Measurements from ENCODE around the gene DNMT1. TPM values are rescaled to one million over a fixed set of nuclear protein-coding genes. Genes with fewer than 3 reads are reported as not detected.

The DNMT1 gene
- polyA plus RNA-seq, 1 donor from 2014 or later, result 58.4 TPM

GRCh38 chr19:10184636-10185035 lies 10.1 kb downstream of the DNMT1 start:
- no peak overlapping the region for H3K9ac ChIP-seq (ENCODE audit: low read length)
- H3K36me3 ChIP-seq (ENCODE audit: insufficient read depth, low read length), result no peaks in the 10 kb centered on the region
- no peaks in the 10 kb centered on the region for H3F3A ChIP-seq (ENCODE audit: insufficient read depth, low read length, poor library complexity, severe bottlenecking)
- no peaks in the 10 kb centered on the region for H3K9me2 ChIP-seq (ENCODE audit: insufficient read depth, low read length)
- peaks cover 33% of the 10 kb centered on the region for H3K79me2 ChIP-seq (replicated peaks; ENCODE audit: insufficient read depth, low read length)
- no peak overlapping the region for H2AFZ ChIP-seq (ENCODE audit: low read depth, low read length)
- H3K27me3 ChIP-seq (ENCODE audit: insufficient read depth, low read depth, low read length), result no peaks in the 10 kb centered on the region
- H3K9me3 ChIP-seq (ENCODE audit: low read length), result no peaks in the 10 kb centered on the region
- no peak overlapping the region for H3K27ac ChIP-seq (ENCODE audit: low read length)
- H3K4me3 ChIP-seq (ENCODE audit: low read length), result no peak overlapping the region
- TF ChIP-seq REST (IDR thresholded peaks at IDR 0.05; ENCODE audit: borderline replicate concordance), result no peak
- no peak for TF ChIP-seq SMC3 (conservative IDR thresholded peaks at IDR 0.05; ENCODE audit: poor library complexity)
- TF ChIP-seq TAF1 (IDR thresholded peaks at IDR 0.05; ENCODE audit: low read depth), result no peak
- no peak for TF ChIP-seq MXI1 (conservative IDR thresholded peaks at IDR 0.05; ENCODE audit: poor library complexity, severe bottlenecking)
- TF ChIP-seq POLR2AphosphoS5 (IDR thresholded peaks at IDR 0.05), result no peak
- no peak for TF ChIP-seq EZH2 (IDR thresholded peaks at IDR 0.05; ENCODE audit: borderline replicate concordance, insufficient read depth, low read length, poor library complexity, severe bottlenecking)
- TF ChIP-seq EP300 (conservative IDR thresholded peaks at IDR 0.05; ENCODE audit: poor library complexity, severe bottlenecking), result no peak
- no peak for TF ChIP-seq RAD21 (conservative IDR thresholded peaks at IDR 0.05)
- TF ChIP-seq, protein P1, sequence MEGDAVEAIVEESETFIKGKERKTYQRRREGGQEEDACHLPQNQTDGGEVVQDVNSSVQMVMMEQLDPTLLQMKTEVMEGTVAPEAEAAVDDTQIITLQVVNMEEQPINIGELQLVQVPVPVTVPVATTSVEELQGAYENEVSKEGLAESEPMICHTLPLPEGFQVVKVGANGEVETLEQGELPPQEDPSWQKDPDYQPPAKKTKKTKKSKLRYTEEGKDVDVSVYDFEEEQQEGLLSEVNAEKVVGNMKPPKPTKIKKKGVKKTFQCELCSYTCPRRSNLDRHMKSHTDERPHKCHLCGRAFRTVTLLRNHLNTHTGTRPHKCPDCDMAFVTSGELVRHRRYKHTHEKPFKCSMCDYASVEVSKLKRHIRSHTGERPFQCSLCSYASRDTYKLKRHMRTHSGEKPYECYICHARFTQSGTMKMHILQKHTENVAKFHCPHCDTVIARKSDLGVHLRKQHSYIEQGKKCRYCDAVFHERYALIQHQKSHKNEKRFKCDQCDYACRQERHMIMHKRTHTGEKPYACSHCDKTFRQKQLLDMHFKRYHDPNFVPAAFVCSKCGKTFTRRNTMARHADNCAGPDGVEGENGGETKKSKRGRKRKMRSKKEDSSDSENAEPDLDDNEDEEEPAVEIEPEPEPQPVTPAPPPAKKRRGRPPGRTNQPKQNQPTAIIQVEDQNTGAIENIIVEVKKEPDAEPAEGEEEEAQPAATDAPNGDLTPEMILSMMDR (IDR thresholded peaks at IDR 0.05; ENCODE audit: poor library complexity, severe bottlenecking), result no peak
- no peak overlapping the region for H3K4me2 ChIP-seq (ENCODE audit: low read length)
- no peaks in the 10 kb centered on the region for H4K20me1 ChIP-seq (ENCODE audit: insufficient read depth)

DNA sequence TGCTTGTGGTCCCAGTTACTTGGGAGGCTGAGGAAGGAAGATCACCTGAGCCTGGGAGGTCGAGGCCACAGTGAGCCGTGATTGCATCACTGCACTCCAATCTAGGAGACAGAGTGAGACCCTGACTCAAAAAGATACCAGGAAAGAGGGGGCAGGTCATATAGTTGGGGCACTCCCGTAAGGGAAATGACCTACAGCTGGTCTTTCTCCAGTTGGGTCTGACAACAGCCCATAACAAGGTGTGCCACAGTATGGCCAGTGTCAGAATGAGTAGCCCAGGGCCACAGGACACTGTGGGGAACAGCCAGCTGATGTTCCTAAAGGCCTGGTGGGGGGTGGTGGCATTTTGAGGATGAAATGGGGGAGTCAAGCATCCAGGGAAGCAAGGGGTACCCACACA lies 10.8 kb downstream of the DNMT1 start:
- Histone ChIP-seq H3K9ac (ENCODE audit: low read length) (no peak overlapping the region), H3K79me2 (replicated peaks; ENCODE audit: insufficient read depth, low read length) (peaks cover 28% of the 10 kb centered on the region), H3K9me3 (ENCODE audit: low read length) (no peaks in the 10 kb centered on the region), H2AFZ (ENCODE audit: low read depth, low read length) (no peak overlapping the region), H3K27ac (ENCODE audit: low read length) (no peak overlapping the region), H3K9me2 (ENCODE audit: insufficient read depth, low read length) (no peaks in the 10 kb centered on the region), H3F3A (ENCODE audit: insufficient read depth, low read length, poor library complexity, severe bottlenecking) (no peaks in the 10 kb centered on the region), H3K4me3 (ENCODE audit: low read length) (no peak overlapping the region), H3K4me2 (ENCODE audit: low read length) (no peak overlapping the region), H3K36me3 (ENCODE audit: insufficient read depth, low read length) (no peaks in the 10 kb centered on the region), H3K27me3 (ENCODE audit: insufficient read depth, low read depth, low read length) (no peaks in the 10 kb centered on the region), H4K20me1 (ENCODE audit: insufficient read depth) (no peaks in the 10 kb centered on the region)
- TF ChIP-seq MXI1 (conservative IDR thresholded peaks at IDR 0.05; ENCODE audit: poor library complexity, severe bottlenecking), result no peak
- no peak for TF ChIP-seq TAF1 (IDR thresholded peaks at IDR 0.05; ENCODE audit: low read depth)
- TF ChIP-seq SMC3 (conservative IDR thresholded peaks at IDR 0.05; ENCODE audit: poor library complexity), result no peak
- no peak for TF ChIP-seq EP300 (conservative IDR thresholded peaks at IDR 0.05; ENCODE audit: poor library complexity, severe bottlenecking)
- TF ChIP-seq RAD21 (conservative IDR thresholded peaks at IDR 0.05), result no peak
